Trophoblast cell (in vitro differentiated cells and primary cell): Measurements from ENCODE around the gene PRMT9.

ENCODE experiments used
- DNase-seq, 2 donors: peaks; one replicate each; pipeline ENCODE4 v3.0.0-alpha.2; 2016
- H2AFZ ChIP-seq: 2 replicates; pipeline ENCODE4 v1.6.1; 2013; ENCODE audit warnings: low read length, moderate library complexity, mild to moderate bottlenecking; ENCODE audit not compliant: insufficient read depth, poor library complexity
- H2AK5ac ChIP-seq: 2 replicates; pipeline ENCODE4 v1.6.1; 2013; ENCODE audit warnings: mild to moderate bottlenecking, low read length
- H2BK120ac ChIP-seq: 2 replicates; pipeline ENCODE4 v1.6.1; 2013; ENCODE audit warnings: low read length, mild to moderate bottlenecking, moderate library complexity; ENCODE audit not compliant: insufficient read depth, poor library complexity
- H2BK12ac ChIP-seq: 2 replicates; pipeline ENCODE4 v1.6.1; 2013; ENCODE audit warnings: mild to moderate bottlenecking, low read length, moderate library complexity
- H2BK5ac ChIP-seq: 2 replicates; pipeline ENCODE4 v1.6.1; 2013; ENCODE audit warnings: low read length, low read depth, moderate library complexity, mild to moderate bottlenecking; ENCODE audit not compliant: poor library complexity
- H3K14ac ChIP-seq: 2 replicates; pipeline ENCODE4 v1.6.1; 2013; ENCODE audit warnings: mild to moderate bottlenecking, low read length
- H3K18ac ChIP-seq: 2 replicates; pipeline ENCODE4 v1.6.1; 2013; ENCODE audit warnings: mild to moderate bottlenecking, low read length
- H3K23ac ChIP-seq: 2 replicates; pipeline ENCODE4 v1.6.1; 2013; ENCODE audit warnings: low read length
- H3K27ac ChIP-seq: 2 replicates; pipeline ENCODE4 v1.5.1; 2013; ENCODE audit warnings: low read depth, mild to moderate bottlenecking, inconsistent platforms, low read length, moderate library complexity
- H3K27me3 ChIP-seq: 2 replicates; pipeline ENCODE4 v1.6.1; 2013; ENCODE audit warnings: inconsistent platforms, mild to moderate bottlenecking, low read length, moderate library complexity; ENCODE audit not compliant: insufficient read depth
- H3K36me3 ChIP-seq, 2 experiments: 1 replicate in 1 of 2; 2 replicates in 1 of 2; pipeline ENCODE4 v1.6.1; 2013; ENCODE audit warnings: low read length in 2 of 2, mild to moderate bottlenecking in 2 of 2, moderate library complexity in 1 of 2; ENCODE audit not compliant: insufficient read depth in 2 of 2, control insufficient read depth in 1 of 2
- H3K4ac ChIP-seq: 2 replicates; pipeline ENCODE4 v1.6.1; 2013; ENCODE audit warnings: low read depth, mild to moderate bottlenecking, low read length, moderate library complexity
- H3K4me1 ChIP-seq, 2 experiments: 1 replicate in 1 of 2; 2 replicates in 1 of 2; pipeline ENCODE4 v1.6.1; 2013; ENCODE audit warnings: low read length in 2 of 2, mild to moderate bottlenecking in 2 of 2, moderate library complexity in 1 of 2; ENCODE audit not compliant: insufficient read depth in 2 of 2, control insufficient read depth in 1 of 2
- H3K4me2 ChIP-seq: 2 replicates; pipeline ENCODE4 v1.6.1; 2013; ENCODE audit warnings: inconsistent platforms, mild to moderate bottlenecking, low read length, moderate library complexity
- H3K4me3 ChIP-seq: 2 replicates; pipeline ENCODE4 v1.5.1; 2013; ENCODE audit warnings: mild to moderate bottlenecking, low read depth, low read length, inconsistent platforms
- H3K79me1 ChIP-seq: one replicate; pipeline ENCODE4 v1.6.1; 2013; ENCODE audit warnings: low read length
- H3K79me2 ChIP-seq: 2 replicates; pipeline ENCODE4 v1.6.1; 2013; ENCODE audit warnings: low read length, mild to moderate bottlenecking; ENCODE audit not compliant: control insufficient read depth, insufficient read depth, poor library complexity
- H3K9ac ChIP-seq: 2 replicates; pipeline ENCODE4 v1.6.1; 2013; ENCODE audit warnings: mild to moderate bottlenecking, low read length
- H3K9me3 ChIP-seq: 2 replicates; pipeline ENCODE4 v1.6.1; 2013; ENCODE audit warnings: low read depth, mild to moderate bottlenecking, control low read depth, inconsistent platforms, low read length; ENCODE audit not compliant: insufficient read depth
- H4K12ac ChIP-seq: 2 replicates; pipeline ENCODE4 v1.6.1; 2013; ENCODE audit warnings: low read depth, mild to moderate bottlenecking, low read length, moderate library complexity
- H4K8ac ChIP-seq: 2 replicates; pipeline ENCODE4 v1.6.1; 2013; ENCODE audit warnings: low read depth, mild to moderate bottlenecking, low read length, moderate library complexity
- H4K91ac ChIP-seq: one replicate; pipeline ENCODE4 v1.6.1; 2013; ENCODE audit warnings: low read depth, mild to moderate bottlenecking, low read length, moderate library complexity
- WGBS: extraction: QIAGEN DNeasy Blood & Tissue Kit; methylation state at CpG from one replicate; pipeline ENCODE4 v1.1.7; 2013; ENCODE audit warnings: missing lambda C conversion rate; ENCODE audit not compliant: insufficient read length, insufficient coverage; ENCODE audit errors: extremely low coverage; 5-methylcytosine and 5-hydroxymethylcytosine counted together

Gene PRMT9

GRCh38 chr4:147730333-147730732 lies 46.4 kb upstream of the PRMT9 start:
- H2BK12ac ChIP-seq: no peak overlapping the region
- peaks cover 15% of the 10 kb centered on the region for H3K79me2 ChIP-seq
- no peak overlapping the region for H3K18ac ChIP-seq
- H3K4me3 ChIP-seq: no peak overlapping the region
- H4K8ac ChIP-seq: no peak overlapping the region
- H3K27ac ChIP-seq: no peak overlapping the region
- no peak overlapping the region for H2BK120ac ChIP-seq
- H3K79me1 ChIP-seq: peaks cover 19% of the 10 kb centered on the region
- WGBS: no CpG with 5 or more reads among the region's 4 CpGs
- no peak overlapping the region for H2AK5ac ChIP-seq
- H3K9me3 ChIP-seq: no peaks in the 10 kb centered on the region
- no peak overlapping the region for H4K91ac ChIP-seq
- no peak overlapping the region for H3K23ac ChIP-seq
- no peak overlapping the region for H4K12ac ChIP-seq
- peaks cover 8 to 12% of the 10 kb centered on the region in 2 experiments for H3K4me1 ChIP-seq
- no peak overlapping the region for H3K4ac ChIP-seq
- no peak for DNase-seq
- H3K9ac ChIP-seq: no peak overlapping the region
- no peak overlapping the region for H2BK5ac ChIP-seq
- H3K14ac ChIP-seq: no peak overlapping the region
- no peaks in the 10 kb centered on the region for H3K36me3 ChIP-seq
- H2AFZ ChIP-seq: no peak overlapping the region
- no peak overlapping the region for H3K4me2 ChIP-seq
- no peaks in the 10 kb centered on the region for H3K27me3 ChIP-seq

GRCh38 chr4:147727476-147728028 lies 43.6 kb upstream of the PRMT9 start:
- no CpG with 5 or more reads among the region's 2 CpGs for WGBS
- Histone ChIP-seq H3K4me1 (no peaks in the 10 kb centered on the region), H2BK5ac (no peak overlapping the region), H3K9ac (no peak overlapping the region), H3K27ac (no peak overlapping the region), H4K12ac (no peak overlapping the region), H3K27me3 (no peaks in the 10 kb centered on the region), H3K14ac (no peak overlapping the region), H3K36me3 (no peaks in the 10 kb centered on the region), H3K4me2 (no peak overlapping the region), H3K9me3 (no peaks in the 10 kb centered on the region), H2BK12ac (no peak overlapping the region), H2AK5ac (no peak overlapping the region), H3K4me3 (no peak overlapping the region), H3K18ac (no peak overlapping the region), H3K23ac (no peak overlapping the region), H4K8ac (no peak overlapping the region), H3K79me2 (peaks cover 6% of the 10 kb centered on the region), H2AFZ (no peak overlapping the region), H3K4ac (no peak overlapping the region), H2BK120ac (no peak overlapping the region), H4K91ac (no peak overlapping the region), H3K79me1 (peaks cover 15% of the 10 kb centered on the region)
- DNase-seq: peak; percentile 1 to 65

GRCh38 chr4:147725673-147726072 lies 41.7 kb upstream of the PRMT9 start:
- no peak overlapping the region for H3K27ac ChIP-seq
- H2BK5ac ChIP-seq: no peak overlapping the region
- no peaks in the 10 kb centered on the region for H3K79me1 ChIP-seq
- no peaks in the 10 kb centered on the region for H3K9me3 ChIP-seq
- H2BK120ac ChIP-seq: no peak overlapping the region
- H3K14ac ChIP-seq: no peak overlapping the region
- no peak overlapping the region for H2AFZ ChIP-seq
- no peak overlapping the region for H3K4ac ChIP-seq
- no peaks in the 10 kb centered on the region for H3K27me3 ChIP-seq
- no peak overlapping the region for H4K8ac ChIP-seq
- H3K4me3 ChIP-seq: no peak overlapping the region
- H4K12ac ChIP-seq: no peak overlapping the region
- H3K4me2 ChIP-seq: no peak overlapping the region
- H2BK12ac ChIP-seq: no peak overlapping the region
- DNase-seq: peak; percentile 33 to 41
- no peaks in the 10 kb centered on the region for H3K79me2 ChIP-seq
- H3K23ac ChIP-seq: no peak overlapping the region
- no peak overlapping the region for H2AK5ac ChIP-seq
- H3K18ac ChIP-seq: no peak overlapping the region
- no CpG with 5 or more reads among the region's 4 CpGs for WGBS
- no peak overlapping the region for H3K9ac ChIP-seq
- no peak overlapping the region for H4K91ac ChIP-seq
- no peaks in the 10 kb centered on the region for H3K4me1 ChIP-seq
- H3K36me3 ChIP-seq: no peaks in the 10 kb centered on the region

- H3K79me1 ChIP-seq: no peaks in the 10 kb centered on the region
- H3K23ac ChIP-seq: no peak overlapping the region
- H3K18ac ChIP-seq: no peak overlapping the region
- no peaks in the 10 kb centered on the region for H3K9me3 ChIP-seq
- H3K14ac ChIP-seq: no peak overlapping the region
- H4K91ac ChIP-seq: no peak overlapping the region
- no peak overlapping the region for H3K4ac ChIP-seq
- no peaks in the 10 kb centered on the region for H3K4me1 ChIP-seq
- no peak overlapping the region for H4K12ac ChIP-seq
- no peak overlapping the region for H3K4me3 ChIP-seq
- no peak for DNase-seq
- no peaks in the 10 kb centered on the region for H3K79me2 ChIP-seq
- H3K36me3 ChIP-seq: no peaks in the 10 kb centered on the region
- H4K8ac ChIP-seq: no peak overlapping the region
- H2BK5ac ChIP-seq: no peak overlapping the region
- no peak overlapping the region for H3K4me2 ChIP-seq
- no CpG with 5 or more reads among the region's 13 CpGs for WGBS
- H3K9ac ChIP-seq: no peak overlapping the region
- H2AK5ac ChIP-seq: no peak overlapping the region
- H2BK120ac ChIP-seq: no peak overlapping the region
- H3K27me3 ChIP-seq: no peaks in the 10 kb centered on the region
- no peak overlapping the region for H3K27ac ChIP-seq
- H2AFZ ChIP-seq: no peak overlapping the region
- H2BK12ac ChIP-seq: no peak overlapping the region
These were observed 40.7 kb upstream of the PRMT9 start for GRCh38 chr4:147724468-147725201.
